ENCODE data around the gene LHX1.

LHX1 gene

DNA sequence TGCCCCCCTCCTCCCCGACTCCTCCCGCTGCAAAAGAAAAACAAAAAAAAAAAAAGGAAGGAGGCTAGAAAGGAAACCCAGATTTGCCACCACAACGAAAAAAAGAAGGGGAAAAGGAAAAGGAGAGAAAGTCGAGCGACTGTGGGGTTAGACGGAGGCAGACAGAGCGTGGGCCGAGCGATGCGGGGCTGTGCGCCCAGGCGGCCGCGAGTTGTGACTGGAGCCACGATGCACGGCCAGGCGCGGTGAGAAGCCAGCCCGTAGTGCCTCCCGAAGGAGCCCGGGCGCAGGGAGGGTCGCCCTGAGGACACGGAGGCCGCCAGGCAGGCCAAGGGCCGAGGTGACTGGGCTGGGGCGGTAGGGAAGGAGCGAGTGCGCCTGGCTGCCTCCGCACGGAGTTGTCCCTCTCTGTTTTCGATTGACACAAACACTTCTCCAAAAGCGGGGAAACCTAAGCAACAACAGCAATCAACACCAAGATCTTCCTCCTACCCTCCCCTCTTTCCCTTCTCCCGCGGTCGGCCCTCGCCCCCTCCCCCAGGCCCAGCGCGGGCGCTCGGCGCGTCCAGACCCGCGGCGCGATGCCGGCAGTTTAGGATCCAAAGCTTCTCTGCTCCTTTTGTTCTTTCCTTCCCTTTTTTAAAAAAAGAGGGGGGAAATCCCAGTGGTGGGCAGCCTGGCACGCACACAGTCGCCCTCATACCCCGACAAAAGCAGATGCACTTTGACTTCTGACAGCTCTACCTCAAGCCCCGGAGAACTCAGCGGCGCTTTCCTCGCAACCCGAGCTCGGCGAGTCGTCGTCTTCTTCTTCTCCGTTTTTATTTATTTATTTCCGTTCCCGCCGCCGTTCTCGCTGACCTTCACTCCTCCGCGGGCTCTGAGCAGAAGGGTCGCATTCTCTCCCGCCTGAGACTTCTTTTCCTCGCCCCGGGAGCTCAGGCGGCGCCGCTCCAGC lies at the start of gene LHX1:
LHX1 (plus strand) TSS at position 475 of the 958 bp plus-strand sequence. CDS start 723 bp downstream, outside the sequence.
- Histone ChIP-seq H3K27ac (no peak within 1 kb of the TSS), H3K4me3 (peak within 1 kb of the TSS in 4 of 7 experiments; percentile 0 to 21 (median 4))

DNA sequence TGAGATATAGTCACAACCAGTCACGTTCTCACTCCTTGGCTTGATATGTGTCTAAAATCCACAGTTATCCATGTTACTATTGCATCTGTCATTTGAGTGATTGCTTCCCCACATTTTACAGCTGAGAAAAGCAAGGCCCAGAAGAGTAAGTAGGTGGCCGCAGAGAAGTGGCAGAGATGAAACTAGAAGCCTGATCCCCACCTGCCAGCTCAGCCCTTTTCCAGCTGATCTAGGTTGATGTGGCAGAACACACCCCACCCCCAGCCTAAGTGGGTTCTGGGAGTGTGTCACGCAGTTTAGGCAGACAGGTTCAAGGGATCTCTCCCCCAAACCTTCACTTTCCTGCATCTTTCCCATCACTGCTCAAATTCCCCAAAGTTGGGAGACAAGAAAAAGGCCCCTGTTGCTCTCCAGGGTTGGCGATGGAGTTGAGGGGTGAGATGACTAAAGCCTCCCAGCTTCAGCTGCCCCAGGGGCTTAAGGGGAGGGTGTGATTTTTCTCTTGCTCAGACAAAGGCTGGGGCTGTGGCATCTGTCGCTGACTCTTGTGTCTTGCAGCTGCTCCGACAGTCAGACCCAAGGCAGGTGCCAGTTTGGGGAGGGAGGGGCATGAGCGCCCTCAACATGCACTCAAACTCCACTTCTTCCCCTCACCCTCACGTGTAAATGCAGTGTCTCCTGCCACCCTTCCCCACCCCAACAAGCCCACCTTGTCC lies 48.9 kb upstream of the LHX1 start:
- Histone ChIP-seq H3K27ac (no peak overlapping the region), H3K4me3 (no peak overlapping the region)

- Histone ChIP-seq H3K4me3 (no peak overlapping the region), H3K27ac (no peak overlapping the region)
Measured at GRCh38 chr17:36889770-36890349, 47.4 kb upstream of the LHX1 start.

GRCh38 chr17:36890398-36891168 lies 46.7 kb upstream of the LHX1 start:
- no peak overlapping the region for H3K4me3 ChIP-seq
- H3K27ac ChIP-seq = no peak overlapping the region

DNA sequence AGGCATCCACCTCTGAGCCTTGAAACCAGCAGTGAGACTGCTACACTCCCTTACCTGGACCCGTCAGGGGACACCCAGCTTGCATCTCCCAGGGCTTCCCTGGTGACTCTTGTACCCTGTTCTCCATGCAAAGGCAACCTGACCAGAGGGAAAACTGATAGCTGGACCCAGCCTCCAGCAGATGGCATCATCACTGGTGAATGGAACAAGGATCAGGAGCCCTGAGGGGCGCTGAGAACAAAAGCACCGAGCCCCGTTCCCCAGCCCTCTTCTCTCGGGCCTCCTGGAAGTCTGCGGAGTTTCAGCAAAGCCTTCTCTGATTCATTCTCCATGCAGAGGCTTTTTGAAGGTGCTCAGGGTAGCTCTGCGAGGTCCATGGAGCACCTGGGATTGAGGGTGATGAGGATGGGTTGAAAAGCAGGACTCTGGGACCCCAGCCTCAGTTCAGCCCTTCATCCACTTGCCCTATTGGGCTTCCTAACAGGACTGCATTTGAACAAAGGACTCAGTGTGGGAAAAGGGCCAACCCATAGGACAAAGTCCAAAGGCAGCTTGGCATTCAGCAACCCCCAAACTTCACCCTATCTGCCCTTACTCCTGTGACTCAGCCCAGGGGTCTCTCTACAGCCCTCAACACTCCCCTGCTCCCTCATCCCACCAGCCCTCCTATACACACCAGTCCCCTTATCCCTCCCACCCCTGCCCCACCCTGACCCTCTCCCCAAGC lies 45.0 kb upstream of the LHX1 start:
- Histone ChIP-seq H3K4me3 (no peak overlapping the region), H3K27ac (no peak overlapping the region)

DNA sequence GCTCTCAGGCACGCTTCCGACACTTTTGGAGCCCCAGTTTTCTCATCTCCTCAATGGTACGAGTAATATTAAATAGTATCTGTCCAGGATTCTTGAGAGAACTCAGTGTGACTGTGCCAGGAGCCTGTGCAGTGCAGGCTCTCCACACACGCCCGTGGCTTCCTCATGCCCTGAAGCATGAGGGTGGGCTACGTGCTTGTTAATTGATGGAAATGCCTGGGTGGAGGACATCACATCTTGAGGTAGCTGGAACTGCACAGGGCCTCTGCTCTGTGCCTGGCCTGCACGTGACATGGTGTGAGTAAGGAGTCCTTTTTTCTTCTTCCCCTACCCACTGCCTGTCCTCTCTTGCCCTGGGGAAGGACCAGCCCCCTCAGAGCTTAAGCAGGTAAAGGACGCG lies 43.1 kb upstream of the LHX1 start:
- no peak overlapping the region for H3K27ac ChIP-seq
- H3K4me3 ChIP-seq = no peak overlapping the region

GRCh38 chr17:36894925-36895324 lies 42.4 kb upstream of the LHX1 start:
- H3K4me3 ChIP-seq = no peak overlapping the region
- no peak overlapping the region for H3K27ac ChIP-seq

- H3K27ac ChIP-seq = no peak overlapping the region
Measured at GRCh38 chr17:36899250-36900159, 37.8 kb upstream of the LHX1 start.

GRCh38 chr17:36900160-36900512 lies 37.1 kb upstream of the LHX1 start:
- H3K4me3 ChIP-seq = no peak overlapping the region
- H3K27ac ChIP-seq = no peak overlapping the region

More at GRCh38 chr17:36899250-36900159, 37.8 kb upstream of the LHX1 start:
- no peak overlapping the region for H3K4me3 ChIP-seq

DNA sequence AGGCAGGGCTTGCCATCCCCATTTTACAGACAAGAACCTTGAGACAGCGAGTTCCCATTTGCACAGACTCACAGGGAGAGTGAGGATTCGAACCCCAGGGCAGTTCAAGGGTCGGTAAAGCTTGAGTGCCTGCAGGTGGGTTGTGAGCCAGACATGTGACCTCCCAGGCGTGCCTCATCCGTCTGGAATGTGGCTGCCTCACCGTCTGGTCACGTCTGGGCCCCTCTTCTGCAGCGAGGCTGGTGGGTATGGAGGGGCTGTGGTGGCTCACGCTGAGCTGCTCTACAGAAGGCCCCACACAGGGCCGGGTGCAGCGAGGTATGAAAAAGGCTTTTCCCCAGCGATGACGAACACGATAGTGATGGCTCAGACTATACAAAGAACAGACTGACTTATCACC lies 35.8 kb upstream of the LHX1 start:
- Histone ChIP-seq H3K4me3 (no peak overlapping the region), H3K27ac (no peak overlapping the region)

- Histone ChIP-seq H3K27ac (no peak overlapping the region), H3K4me3 (no peak overlapping the region)
Measured at GRCh38 chr17:36907407-36907806, 29.9 kb upstream of the LHX1 start.

- no peak overlapping the region for H3K27ac ChIP-seq
- no peak overlapping the region for H3K4me3 ChIP-seq
Measured at GRCh38 chr17:36910513-36910912, 26.8 kb upstream of the LHX1 start.

DNA sequence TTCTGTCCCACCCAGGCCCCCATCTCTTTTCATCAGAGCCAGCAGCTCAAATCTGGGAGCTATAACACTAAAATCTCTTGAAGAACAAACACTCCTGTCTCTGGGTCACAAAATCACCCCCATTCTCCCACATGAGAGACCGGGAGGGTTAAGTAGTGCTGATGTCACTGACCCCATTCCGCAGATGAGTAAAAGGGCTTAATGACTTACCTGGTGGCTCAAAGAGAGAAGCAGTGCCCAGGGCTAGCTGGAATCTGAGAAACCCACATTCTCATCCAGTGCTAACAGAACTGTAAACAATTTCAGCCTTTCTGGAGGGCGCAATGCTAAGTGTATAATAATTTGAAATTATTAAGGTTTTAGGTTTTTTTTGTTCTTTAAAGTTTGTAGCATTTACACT lies 26.3 kb upstream of the LHX1 start:
- H3K4me3 ChIP-seq = no peak overlapping the region
- no peak overlapping the region for H3K27ac ChIP-seq

DNA sequence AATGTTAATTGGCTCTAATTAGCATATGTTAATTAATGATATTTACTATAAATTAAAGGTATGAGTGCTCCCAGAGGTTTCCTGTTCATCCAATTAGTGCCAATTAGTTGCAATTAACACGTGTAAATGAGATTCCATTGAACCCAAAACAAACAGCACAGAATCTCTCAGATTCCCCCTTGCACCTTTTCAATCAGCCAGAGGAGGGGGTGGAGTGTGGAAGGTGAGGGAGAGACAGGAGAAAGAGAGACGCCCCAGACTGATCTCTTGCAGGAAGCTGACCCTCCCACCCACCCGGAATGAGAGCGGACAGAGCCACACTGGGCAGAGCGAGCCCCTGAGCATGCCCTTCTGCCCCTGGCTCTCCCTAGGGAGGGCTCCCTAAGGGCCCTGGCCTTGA lies 24.1 kb upstream of the LHX1 start:
- H3K4me3 ChIP-seq = no peak overlapping the region
- no peak overlapping the region for H3K27ac ChIP-seq

DNA sequence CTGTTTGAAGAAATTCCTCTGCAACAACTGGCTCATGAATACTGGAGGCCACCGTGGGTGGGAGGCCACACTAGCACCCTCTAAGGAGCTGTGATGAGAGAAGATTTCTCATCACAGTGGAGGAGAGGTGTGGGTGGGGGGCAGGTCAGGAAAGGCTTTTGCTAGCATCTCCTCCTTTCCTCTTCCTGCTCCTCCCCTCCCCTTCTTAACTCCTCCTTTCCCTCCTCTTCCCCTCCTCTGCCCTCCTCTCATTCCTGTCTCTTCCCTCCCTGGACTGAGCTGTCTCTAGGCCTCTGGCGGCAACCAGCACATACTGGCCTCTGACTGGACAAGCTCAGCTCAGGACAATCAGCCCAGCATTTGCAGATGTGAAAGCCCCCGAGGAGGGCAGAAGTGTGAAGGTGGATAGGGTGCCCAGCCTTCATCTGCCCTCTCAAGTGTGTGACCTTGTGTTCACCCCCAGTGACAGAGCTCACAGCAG lies 19.0 kb upstream of the LHX1 start:
- H3K27ac ChIP-seq = no peak overlapping the region

GRCh38 chr17:36919407-36919968 lies 17.8 kb upstream of the LHX1 start:
- H3K4me3 ChIP-seq = no peak overlapping the region
- no peak overlapping the region for H3K27ac ChIP-seq

More for the DNA sequence above, 19.0 kb upstream of the LHX1 start:
- no peak overlapping the region for H3K4me3 ChIP-seq

Measured in skin epidermis (tissue), 12 donors.